Neuronal stem cell (in vitro differentiated cells): ENCODE measurements around the gene TSHZ3.

ENCODE experiments used
- DNase-seq: peaks from one replicate; pipeline ENCODE4 v3.0.0-alpha.2; 2013; ENCODE audit warnings: low spot score
- H2AFZ ChIP-seq: one replicate; pipeline ENCODE4 v1.6.1; 2013; ENCODE audit warnings: mild to moderate bottlenecking, low read length, inconsistent platforms
- H2AK5ac ChIP-seq: 2 replicates; pipeline ENCODE4 v1.6.1; 2013; ENCODE audit warnings: low read depth, mild to moderate bottlenecking, inconsistent platforms, low read length, moderate library complexity, mixed read lengths
- H2BK120ac ChIP-seq: 2 replicates; pipeline ENCODE4 v1.6.1; 2013; ENCODE audit warnings: low read depth, mild to moderate bottlenecking, inconsistent platforms, low read length, moderate library complexity, mixed read lengths
- H2BK12ac ChIP-seq: one replicate; pipeline ENCODE4 v1.6.1; 2013; ENCODE audit warnings: low read length, inconsistent platforms
- H2BK15ac ChIP-seq: 2 replicates; pipeline ENCODE4 v1.6.1; 2013; ENCODE audit warnings: mild to moderate bottlenecking, low read length, inconsistent platforms, mixed read lengths
- H2BK5ac ChIP-seq: one replicate; pipeline ENCODE4 v1.6.1; 2013; ENCODE audit warnings: inconsistent platforms, mild to moderate bottlenecking, low read length, moderate library complexity
- H3K14ac ChIP-seq: one replicate; pipeline ENCODE4 v1.6.1; 2013; ENCODE audit warnings: low read length, inconsistent platforms
- H3K18ac ChIP-seq: 2 replicates; pipeline ENCODE4 v1.6.1; 2013; ENCODE audit warnings: low read length, inconsistent platforms
- H3K23ac ChIP-seq: 2 replicates; pipeline ENCODE4 v1.6.1; 2013; ENCODE audit warnings: low read depth, mild to moderate bottlenecking, mixed read lengths, low read length, inconsistent platforms; ENCODE audit not compliant: poor library complexity
- H3K27ac ChIP-seq: replicated peaks from 3 replicates; pipeline ENCODE4 v1.5.1; 2013; ENCODE audit warnings: low read length, inconsistent platforms
- H3K27me3 ChIP-seq, 3 experiments: 2 replicates each; pipeline ENCODE4 v1.6.1; 2013; ENCODE audit warnings: low read length in 3 of 3, mild to moderate bottlenecking in 2 of 3, inconsistent platforms in 1 of 3, low read depth in 1 of 3, mixed read lengths in 1 of 3, moderate library complexity in 1 of 3; ENCODE audit not compliant: control insufficient read depth in 3 of 3, insufficient read depth in 3 of 3
- H3K36me3 ChIP-seq, 2 donors: replicated peaks in 1 of 2; 2 replicates each; pipeline ENCODE4 v1.6.1; 2013; ENCODE audit warnings: low read length in 2 of 2; ENCODE audit not compliant: control insufficient read depth in 2 of 2, insufficient read depth in 2 of 2
- H3K4ac ChIP-seq: 2 replicates; pipeline ENCODE4 v1.6.1; 2013; ENCODE audit warnings: inconsistent platforms, mild to moderate bottlenecking, low read length, moderate library complexity
- H3K4me1 ChIP-seq, 2 donors: 1 replicate in 1 of 2; 2 replicates in 1 of 2; pipeline ENCODE4 v1.6.1; 2013; ENCODE audit warnings: low read length in 2 of 2, low read depth in 1 of 2; ENCODE audit not compliant: control insufficient read depth in 2 of 2, insufficient read depth in 1 of 2
- H3K4me2 ChIP-seq: one replicate; pipeline ENCODE4 v1.6.1; 2013; ENCODE audit warnings: mild to moderate bottlenecking, low read length, inconsistent platforms; ENCODE audit not compliant: insufficient read depth, poor library complexity, severe bottlenecking
- H3K4me3 ChIP-seq, 2 donors: 2 replicates each; pipeline ENCODE4 v1.5.1; 2013; ENCODE audit warnings: low read length in 2 of 2, mild to moderate bottlenecking in 2 of 2, inconsistent platforms in 1 of 2, moderate library complexity in 1 of 2
- H3K79me1 ChIP-seq: one replicate; pipeline ENCODE4 v1.6.1; 2013; ENCODE audit warnings: low read depth, mild to moderate bottlenecking, inconsistent platforms, low read length, moderate library complexity
- H3K9ac ChIP-seq: one replicate; pipeline ENCODE4 v1.6.1; 2013; ENCODE audit warnings: mild to moderate bottlenecking, low read depth, low read length, inconsistent platforms; ENCODE audit not compliant: poor library complexity
- H3K9me3 ChIP-seq, 2 donors: replicated peaks in 1 of 2; 2 replicates each; pipeline versions ENCODE3 to v1.6.1; 2013; ENCODE audit warnings: low read length in 2 of 2, mild to moderate bottlenecking in 2 of 2, inconsistent platforms in 1 of 2, low read depth in 1 of 2, mixed read lengths in 1 of 2, moderate library complexity in 1 of 2; ENCODE audit not compliant: control insufficient read depth in 2 of 2, insufficient read depth in 1 of 2
- H4K8ac ChIP-seq: one replicate; pipeline ENCODE4 v1.6.1; 2013; ENCODE audit warnings: low read depth, mild to moderate bottlenecking, inconsistent platforms, low read length, moderate library complexity
- H4K91ac ChIP-seq: one replicate; pipeline ENCODE4 v1.6.1; 2013; ENCODE audit warnings: low read length, low read depth, mild to moderate bottlenecking, inconsistent platforms; ENCODE audit not compliant: poor library complexity
- WGBS, 2 donors: extraction: QIAGEN DNeasy Blood & Tissue Kit; methylation state at CpG; one replicate each; pipeline ENCODE4 v1.1.7; 2013; ENCODE audit warnings: missing lambda C conversion rate in 2 of 2, mixed read lengths in 1 of 2; ENCODE audit not compliant: insufficient read length in 2 of 2, insufficient replicate concordance in 1 of 2; ENCODE audit errors: extremely low coverage in 2 of 2; 5-methylcytosine and 5-hydroxymethylcytosine counted together

Gene TSHZ3

DNA sequence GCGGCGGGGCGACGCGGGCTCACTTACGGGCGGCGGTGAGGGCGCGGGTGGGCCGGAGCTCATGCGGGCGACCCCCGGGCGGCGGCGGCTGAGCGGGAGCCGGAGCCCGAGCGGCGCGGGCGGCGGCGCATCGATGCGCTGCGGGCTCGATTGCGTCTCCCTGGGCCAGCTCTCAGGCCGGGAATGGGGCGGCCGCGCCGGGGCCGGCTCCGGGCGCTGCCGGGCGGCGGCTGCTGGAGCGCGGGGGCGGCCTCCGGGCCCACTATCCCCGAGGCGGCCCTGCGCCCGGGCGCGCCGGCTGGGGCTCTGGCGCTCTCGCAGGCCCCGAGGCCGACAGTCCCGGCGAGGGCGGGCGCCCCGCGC, 1.4 kb upstream of the TSHZ3 start:
- Histone ChIP-seq H3K4ac (no peak overlapping the region), H3K36me3 (no peaks in the 10 kb centered on the region), H3K79me1 (no peaks in the 10 kb centered on the region), H2BK5ac (peak overlapping the region; percentile 55), H3K23ac (no peak overlapping the region), H3K4me2 (peak overlapping the region; percentile 90), H2BK12ac (no peak overlapping the region), H3K9ac (peak overlapping the region; percentile 36), H3K9me3 (peaks cover 4 to 5% of the 10 kb centered on the region in 2 donors), H3K14ac (no peak overlapping the region), H3K18ac (peak overlapping the region; percentile 86), H2AFZ (peak overlapping the region; percentile 98), H2BK15ac (no peak overlapping the region), H2AK5ac (no peak overlapping the region), H3K27ac (no peak overlapping the region), H3K4me1 (peaks cover 0 to 5% of the 10 kb centered on the region in 2 donors), H3K4me3 (peak overlapping the region; percentile 44 to 88), H2BK120ac (no peak overlapping the region), H4K91ac (no peak overlapping the region), H3K27me3 (peaks cover 37 to 82% (median 64%) of the 10 kb centered on the region in 3 experiments), H4K8ac (no peak overlapping the region)
- DNase-seq, result no peak
- no CpG with 5 or more reads among the region's 63 CpGs for WGBS, 2 donors

DNA sequence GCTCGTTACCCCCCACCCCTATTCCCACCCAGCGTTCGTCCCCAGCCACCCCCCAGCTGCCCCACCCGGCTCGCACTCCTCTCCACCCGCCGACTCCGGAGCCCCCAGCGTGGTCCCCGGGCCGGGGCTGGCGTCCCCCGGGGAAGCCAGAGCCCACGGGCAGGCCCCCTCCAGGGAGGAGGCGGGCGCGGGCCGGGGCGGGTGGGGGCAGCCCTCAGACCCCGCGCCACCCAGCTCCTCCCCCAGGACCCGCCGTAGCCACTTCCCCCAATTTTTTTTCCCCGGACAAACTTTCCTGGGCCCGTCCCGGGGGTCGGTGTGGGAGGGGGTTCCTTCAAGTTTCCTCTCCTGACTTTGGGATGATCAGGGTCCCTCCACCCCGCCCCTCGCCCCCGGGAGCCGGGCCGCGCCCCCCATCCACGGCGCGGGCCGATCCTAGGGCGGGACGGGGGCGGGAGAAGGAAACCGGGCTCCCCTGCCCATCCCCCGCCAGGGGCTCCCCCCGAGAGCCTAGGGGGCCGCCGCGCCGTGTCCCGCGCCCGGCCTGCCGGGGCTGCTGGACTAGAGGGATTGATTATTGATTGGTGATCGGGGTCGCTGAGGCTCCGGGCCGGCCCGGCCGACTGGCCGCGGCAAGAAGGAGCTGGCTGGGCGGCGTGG, 927 bp upstream of the TSHZ3 start:
- peaks cover 0 to 3% of the 10 kb centered on the region in 2 donors for H3K4me1 ChIP-seq
- peak overlapping the region; percentile 64 for H3K4me2 ChIP-seq
- no peak overlapping the region for H3K14ac ChIP-seq
- H4K8ac ChIP-seq, result no peak overlapping the region
- no peak overlapping the region for H2BK120ac ChIP-seq
- no peak overlapping the region for H3K27ac ChIP-seq
- H3K4me3 ChIP-seq, result peak overlapping the region; percentile 44 to 88
- H3K23ac ChIP-seq, result no peak overlapping the region
- no peak overlapping the region for H2BK15ac ChIP-seq
- DNase-seq, result no peak
- H3K9ac ChIP-seq, result peak overlapping the region; percentile 36
- peak overlapping the region; percentile 55 for H2BK5ac ChIP-seq
- peak overlapping the region; percentile 86 for H3K18ac ChIP-seq
- WGBS, 2 donors, result no CpG with 5 or more reads among the region's 61 CpGs
- peak overlapping the region; percentile 98 for H2AFZ ChIP-seq
- no peak overlapping the region for H4K91ac ChIP-seq
- H3K4ac ChIP-seq, result no peak overlapping the region
- peaks cover 4 to 5% of the 10 kb centered on the region in 2 donors for H3K9me3 ChIP-seq
- H2BK12ac ChIP-seq, result no peak overlapping the region
- peaks cover 37 to 82% (median 59%) of the 10 kb centered on the region in 3 experiments for H3K27me3 ChIP-seq
- H3K36me3 ChIP-seq, result no peaks in the 10 kb centered on the region
- no peak overlapping the region for H2AK5ac ChIP-seq
- H3K79me1 ChIP-seq, result no peaks in the 10 kb centered on the region

DNA sequence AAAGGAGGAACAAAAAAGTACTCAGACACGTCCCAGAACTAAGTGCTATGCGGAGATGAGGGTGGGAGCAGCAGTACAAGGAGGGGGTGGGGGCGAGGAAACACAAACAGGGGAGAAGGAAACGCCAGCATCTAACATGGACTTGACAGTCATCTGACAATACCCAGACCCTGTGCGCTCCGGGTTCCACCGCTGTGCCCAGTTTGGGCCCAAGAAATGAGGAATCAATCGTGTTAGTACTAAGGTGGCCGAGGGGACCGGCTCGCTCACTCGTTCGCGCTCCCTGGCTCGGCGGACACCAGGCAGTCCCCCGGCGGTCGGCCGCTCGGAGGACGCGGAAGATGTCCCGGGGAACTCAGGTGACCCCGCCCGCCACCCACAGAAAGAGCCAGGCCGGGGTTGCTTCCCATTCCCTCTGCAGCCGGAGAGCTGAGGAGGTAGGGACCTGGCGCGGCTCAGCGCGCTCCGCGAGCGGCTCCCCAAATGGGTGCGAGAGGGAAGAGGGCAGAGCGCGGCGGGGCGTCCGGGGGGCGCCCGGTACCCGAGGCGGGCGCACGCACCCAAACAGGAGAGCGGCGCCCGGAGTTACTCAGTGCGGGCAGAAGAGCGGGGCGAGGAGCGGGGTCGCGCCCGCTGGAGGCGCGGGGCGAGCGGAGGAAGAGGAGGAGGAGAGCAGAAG, 616 bp downstream of the TSHZ3 start:
- Histone ChIP-seq H3K23ac (no peak overlapping the region), H3K18ac (peak overlapping the region; percentile 66), H2BK12ac (no peak overlapping the region), H2BK15ac (no peak overlapping the region), H3K9ac (peak overlapping the region; percentile 31), H3K4me3 (peak overlapping the region; percentile 37 to 82), H3K9me3 (peaks cover 2 to 5% of the 10 kb centered on the region in 2 donors), H3K4me1 (peaks cover 0 to 3% of the 10 kb centered on the region in 2 donors), H3K4ac (no peak overlapping the region), H3K27me3 (peaks cover 21 to 79% (median 43%) of the 10 kb centered on the region in 3 experiments), H3K4me2 (peak overlapping the region; percentile 99), H3K79me1 (no peaks in the 10 kb centered on the region), H2AFZ (peak overlapping the region; percentile 98), H3K27ac (no peak overlapping the region), H2BK5ac (no peak overlapping the region), H2BK120ac (no peak overlapping the region), H2AK5ac (no peak overlapping the region), H4K91ac (no peak overlapping the region), H4K8ac (no peak overlapping the region), H3K14ac (no peak overlapping the region), H3K36me3 (no peaks in the 10 kb centered on the region)
- WGBS, 2 donors, result no CpG with 5 or more reads among the region's 61 CpGs
- no peak for DNase-seq

DNA sequence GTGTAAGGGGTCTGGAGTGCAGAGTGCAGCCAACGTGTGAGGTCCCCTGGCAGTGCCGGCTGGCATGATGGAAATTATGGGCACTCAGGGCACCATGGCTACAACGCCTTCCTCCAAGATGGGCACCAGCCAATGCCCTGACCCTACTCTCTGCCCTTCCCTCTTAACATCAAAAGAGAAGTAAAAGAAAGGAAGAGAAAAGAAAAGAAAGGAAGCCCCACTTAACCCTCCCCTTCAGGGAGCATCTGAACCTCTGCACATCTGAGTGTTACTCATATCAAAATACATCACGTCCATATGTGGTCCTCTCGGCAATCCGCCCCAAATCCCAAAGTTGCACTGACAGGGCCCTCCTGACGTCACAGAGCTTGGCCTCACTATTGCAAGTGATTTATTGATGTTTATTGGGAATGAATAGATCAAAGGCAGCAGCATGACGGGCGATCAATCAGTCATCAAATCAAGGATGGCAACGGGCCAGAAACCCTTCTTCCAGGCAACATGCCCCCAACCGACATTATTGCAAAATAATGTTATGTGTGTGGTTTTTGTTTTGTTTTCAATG, 1.3 kb downstream of the TSHZ3 start:
- H2AFZ ChIP-seq, result no peak overlapping the region
- H3K79me1 ChIP-seq, result no peaks in the 10 kb centered on the region
- H2AK5ac ChIP-seq, result no peak overlapping the region
- H2BK12ac ChIP-seq, result no peak overlapping the region
- H3K23ac ChIP-seq, result no peak overlapping the region
- DNase-seq, result no peak
- H2BK120ac ChIP-seq, result no peak overlapping the region
- no peak overlapping the region for H3K4me3 ChIP-seq
- H3K18ac ChIP-seq, result no peak overlapping the region
- no peaks in the 10 kb centered on the region for H3K36me3 ChIP-seq
- no peak overlapping the region for H3K27ac ChIP-seq
- H3K4me1 ChIP-seq, result peaks cover 0 to 3% of the 10 kb centered on the region in 2 donors
- WGBS, 2 donors, result no CpG with 5 or more reads among the region's 11 CpGs
- no peak overlapping the region for H3K14ac ChIP-seq
- no peak overlapping the region for H4K8ac ChIP-seq
- peaks cover 16 to 72% (median 36%) of the 10 kb centered on the region in 3 experiments for H3K27me3 ChIP-seq
- H3K4ac ChIP-seq, result no peak overlapping the region
- H4K91ac ChIP-seq, result no peak overlapping the region
- H3K9ac ChIP-seq, result no peak overlapping the region
- no peak overlapping the region for H2BK5ac ChIP-seq
- peaks cover 2 to 5% of the 10 kb centered on the region in 2 donors for H3K9me3 ChIP-seq
- H3K4me2 ChIP-seq, result no peak overlapping the region
- no peak overlapping the region for H2BK15ac ChIP-seq
